OCI-LY3 (cell line): ENCODE data around the gene TENT5C.

Source experiments
- EZH2phosphoT487 ChIP-seq: fragments of 200-600 bp; shearing (Covaris generic); IDR thresholded peaks from 2 replicates; pipeline ENCODE4 v1.6.1; 2018; ENCODE audit warnings: antibody characterized with exemption, mixed run types, low read depth
- TF ChIP-seq, protein P1 (sequence below): fragments of 200-600, 300-600 bp; sonication (generic); IDR thresholded peaks from 2 replicates; pipeline ENCODE4 v1.5.1; 2014; ENCODE audit warnings: antibody characterized with exemption, low read length, low read depth

- TF ChIP-seq, protein P1, sequence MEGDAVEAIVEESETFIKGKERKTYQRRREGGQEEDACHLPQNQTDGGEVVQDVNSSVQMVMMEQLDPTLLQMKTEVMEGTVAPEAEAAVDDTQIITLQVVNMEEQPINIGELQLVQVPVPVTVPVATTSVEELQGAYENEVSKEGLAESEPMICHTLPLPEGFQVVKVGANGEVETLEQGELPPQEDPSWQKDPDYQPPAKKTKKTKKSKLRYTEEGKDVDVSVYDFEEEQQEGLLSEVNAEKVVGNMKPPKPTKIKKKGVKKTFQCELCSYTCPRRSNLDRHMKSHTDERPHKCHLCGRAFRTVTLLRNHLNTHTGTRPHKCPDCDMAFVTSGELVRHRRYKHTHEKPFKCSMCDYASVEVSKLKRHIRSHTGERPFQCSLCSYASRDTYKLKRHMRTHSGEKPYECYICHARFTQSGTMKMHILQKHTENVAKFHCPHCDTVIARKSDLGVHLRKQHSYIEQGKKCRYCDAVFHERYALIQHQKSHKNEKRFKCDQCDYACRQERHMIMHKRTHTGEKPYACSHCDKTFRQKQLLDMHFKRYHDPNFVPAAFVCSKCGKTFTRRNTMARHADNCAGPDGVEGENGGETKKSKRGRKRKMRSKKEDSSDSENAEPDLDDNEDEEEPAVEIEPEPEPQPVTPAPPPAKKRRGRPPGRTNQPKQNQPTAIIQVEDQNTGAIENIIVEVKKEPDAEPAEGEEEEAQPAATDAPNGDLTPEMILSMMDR = no peak
- no peak for TF ChIP-seq EZH2phosphoT487
These were observed 57.5 kb downstream of the TENT5C start for GRCh38 chr1:117663156-117663902.
